Smooth muscle cell (in vitro differentiated cells): ENCODE measurements around the gene OSMR. TPM values are rescaled to one million over a fixed set of nuclear protein-coding genes. Genes with fewer than 3 reads are reported as not detected.

Source experiments
- DNase-seq: peaks from one replicate; lab custom pipeline; 2025; ENCODE audit not compliant: unreplicated experiment; lab: John Stamatoyannopoulos, UW
- H2AFZ ChIP-seq: fragments of 200-600 bp; sonication (generic); 2 replicates; pipeline ENCODE4 v1.6.0; 2016; ENCODE audit warnings: antibody characterized with exemption, low read depth, mild to moderate bottlenecking
- H3F3A ChIP-seq: fragments of 200-600 bp; sonication (generic); 2 replicates; pipeline ENCODE4 v1.6.0; 2017; ENCODE audit warnings: antibody characterized with exemption, low read depth
- H3K27ac ChIP-seq: fragments of 200-600 bp; sonication (generic); 2 replicates; pipeline ENCODE4 v1.5.1; 2016; ENCODE audit warnings: low read depth, mild to moderate bottlenecking
- H3K27me3 ChIP-seq: fragments of 200-600 bp; sonication (generic); 2 replicates; pipeline ENCODE4 v1.6.1; 2016; ENCODE audit warnings: low read depth, mild to moderate bottlenecking
- H3K36me3 ChIP-seq: fragments of 200-600 bp; sonication (generic); 2 replicates; pipeline ENCODE4 v1.5.1; 2016; ENCODE audit warnings: low read depth
- H3K4me1 ChIP-seq: fragments of 200-600 bp; sonication (generic); 2 replicates; pipeline ENCODE4 v1.5.1; 2016; ENCODE audit warnings: low read depth
- H3K4me2 ChIP-seq: fragments of 200-600 bp; sonication (generic); 2 replicates; pipeline ENCODE4 v1.6.0; 2016; ENCODE audit warnings: mild to moderate bottlenecking
- H3K4me3 ChIP-seq: fragments of 200-600 bp; sonication (generic); 2 replicates; pipeline ENCODE4 v1.5.1; 2016; ENCODE audit warnings: mild to moderate bottlenecking
- H3K79me2 ChIP-seq: fragments of 200-600 bp; sonication (generic); 2 replicates; pipeline ENCODE4 v1.6.0; 2016; ENCODE audit warnings: low read depth, mild to moderate bottlenecking
- H3K9ac ChIP-seq: fragments of 200-600 bp; sonication (generic); 2 replicates; pipeline ENCODE4 v1.6.0; 2016; ENCODE audit warnings: low read depth
- H3K9me3 ChIP-seq: fragments of 200-600 bp; sonication (generic); replicated peaks from 2 replicates; pipeline ENCODE4 v1.5.1; 2016; ENCODE audit warnings: low read depth
- H4K20me1 ChIP-seq: fragments of 200-600 bp; sonication (generic); 2 replicates; pipeline ENCODE4 v1.6.0; 2016; ENCODE audit warnings: low read depth
- CTCF ChIP-seq: fragments of 200-600 bp; sonication (generic); IDR thresholded peaks from 2 replicates; pipeline ENCODE4 v1.5.1; 2017; ENCODE audit warnings: borderline replicate concordance, mild to moderate bottlenecking, antibody characterized with exemption; ENCODE audit not compliant: insufficient read depth, poor library complexity, severe bottlenecking
- WGBS: methylation state at CpG from one replicate; pipeline ENCODE4 v1.1.7; 2016; ENCODE audit warnings: low lambda C conversion rate; 5-methylcytosine and 5-hydroxymethylcytosine counted together
- polyA plus RNA-seq: library from polyadenylated mRNA; unstranded; fragments of >200 nt; fragmentation: Nextera tagmentation; extraction: Ambion mirVana; gene quantifications from 2 replicates; pipeline ENCODE4 v1.2.1, GENCODE V29; 2016
- total RNA-seq: library from RNA; depleted of rRNA; stranded (reverse); fragments of >200 nt; gene quantifications from 2 replicates; pipeline ENCODE4 v1.2.3, GENCODE V29; 2014

OSMR gene
- total and polyA plus RNA-seq, 2 experiments from 2014 or later: 31.8 to 52.5 TPM

- Histone ChIP-seq H2AFZ (no peak overlapping the region), H3K4me1 (peaks cover 9% of the 10 kb centered on the region), H3K27ac (no peak overlapping the region), H3K9me3 (no peaks in the 10 kb centered on the region), H3K36me3 (peaks cover 6% of the 10 kb centered on the region), H3F3A (no peaks in the 10 kb centered on the region), H3K27me3 (no peaks in the 10 kb centered on the region), H3K9ac (no peak overlapping the region), H3K4me3 (no peak overlapping the region), H3K4me2 (no peak overlapping the region), H3K79me2 (peaks cover 37% of the 10 kb centered on the region), H4K20me1 (peaks cover 25% of the 10 kb centered on the region)
- no peak for TF ChIP-seq CTCF
- 88% methylated on average over 1 of the region's 1 CpG for WGBS
- DNase-seq: no peak
These were observed 21.2 kb downstream of the OSMR start for GRCh38 chr5:38867032-38867398.

DNA sequence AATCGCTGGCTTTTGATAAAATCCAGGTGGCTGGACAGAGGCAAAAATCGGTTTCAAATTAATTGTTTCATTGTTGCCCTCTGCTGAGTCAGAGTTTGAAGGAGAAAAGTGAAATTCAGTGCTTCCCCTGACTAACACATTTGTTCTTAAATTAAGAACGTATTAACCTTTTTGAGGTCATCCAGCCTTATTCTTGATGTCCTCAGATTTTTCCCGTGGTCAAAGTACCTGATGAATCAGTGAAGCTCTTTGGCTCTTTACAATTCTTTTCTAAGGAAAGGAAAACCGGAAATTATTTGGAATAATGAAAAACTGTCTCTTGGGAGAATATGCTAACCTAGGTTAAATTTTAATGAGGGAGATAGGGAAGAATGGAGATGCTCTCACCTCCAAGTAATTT is 21.6 kb downstream of the OSMR start:
- peaks cover 9% of the 10 kb centered on the region for H3K4me1 ChIP-seq
- H2AFZ ChIP-seq: no peak overlapping the region
- peaks cover 37% of the 10 kb centered on the region for H3K79me2 ChIP-seq
- no peaks in the 10 kb centered on the region for H3K27me3 ChIP-seq
- H3K4me3 ChIP-seq: no peak overlapping the region
- no peaks in the 10 kb centered on the region for H3K9me3 ChIP-seq
- 83% methylated on average over 5 of the region's 5 CpGs for WGBS
- no peak overlapping the region for H3K9ac ChIP-seq
- no peak for TF ChIP-seq CTCF
- H4K20me1 ChIP-seq: peaks cover 25% of the 10 kb centered on the region
- no peak overlapping the region for H3K4me2 ChIP-seq
- DNase-seq: no peak
- no peaks in the 10 kb centered on the region for H3F3A ChIP-seq
- H3K36me3 ChIP-seq: peaks cover 6% of the 10 kb centered on the region
- no peak overlapping the region for H3K27ac ChIP-seq

GRCh38 chr5:38870595-38870994 is 24.8 kb downstream of the OSMR start:
- no peak for DNase-seq
- Histone ChIP-seq H3K36me3 (no peaks in the 10 kb centered on the region), H3K27me3 (no peaks in the 10 kb centered on the region), H3K27ac (peak overlapping the region; percentile 94), H3K4me3 (no peak overlapping the region), H4K20me1 (peaks cover 20% of the 10 kb centered on the region), H3F3A (peaks cover 5% of the 10 kb centered on the region), H3K9ac (no peak overlapping the region), H3K4me2 (peak overlapping the region; percentile 64), H3K79me2 (peaks cover 27% of the 10 kb centered on the region), H3K9me3 (no peaks in the 10 kb centered on the region), H2AFZ (no peak overlapping the region), H3K4me1 (peaks cover 9% of the 10 kb centered on the region)
- 88% methylated on average over 1 of the region's 1 CpG for WGBS
- TF ChIP-seq CTCF: no peak

- no peak overlapping the region for H3K4me3 ChIP-seq
- H3K79me2 ChIP-seq: peaks cover 21% of the 10 kb centered on the region
- 71% methylated on average over 2 of the region's 2 CpGs for WGBS
- no peak overlapping the region for H2AFZ ChIP-seq
- H3K4me2 ChIP-seq: peak overlapping the region; percentile 64
- no peaks in the 10 kb centered on the region for H3K36me3 ChIP-seq
- TF ChIP-seq CTCF: no peak
- H3K9ac ChIP-seq: peak overlapping the region; percentile 20
- H4K20me1 ChIP-seq: peaks cover 14% of the 10 kb centered on the region
- H3K27ac ChIP-seq: peak overlapping the region; percentile 94
- no peaks in the 10 kb centered on the region for H3K9me3 ChIP-seq
- H3K4me1 ChIP-seq: peaks cover 9% of the 10 kb centered on the region
- H3K27me3 ChIP-seq: no peaks in the 10 kb centered on the region
- DNase-seq: no peak
- peaks cover 5% of the 10 kb centered on the region for H3F3A ChIP-seq
These were observed 25.3 kb downstream of the OSMR start for GRCh38 chr5:38871058-38871605.
